ENCODE measurements around the gene VPS13D. TPM values are rescaled to one million over a fixed set of nuclear protein-coding genes. Genes with fewer than 3 reads are reported as not detected.

VPS13D gene
- total RNA-seq, 6 experiments from 2014 or later, result 18.8 to 29.5 (median 21.5) TPM

GRCh38 chr1:12182410-12182984, 47.3 kb upstream of the VPS13D start:
- TF ChIP-seq, protein P1, sequence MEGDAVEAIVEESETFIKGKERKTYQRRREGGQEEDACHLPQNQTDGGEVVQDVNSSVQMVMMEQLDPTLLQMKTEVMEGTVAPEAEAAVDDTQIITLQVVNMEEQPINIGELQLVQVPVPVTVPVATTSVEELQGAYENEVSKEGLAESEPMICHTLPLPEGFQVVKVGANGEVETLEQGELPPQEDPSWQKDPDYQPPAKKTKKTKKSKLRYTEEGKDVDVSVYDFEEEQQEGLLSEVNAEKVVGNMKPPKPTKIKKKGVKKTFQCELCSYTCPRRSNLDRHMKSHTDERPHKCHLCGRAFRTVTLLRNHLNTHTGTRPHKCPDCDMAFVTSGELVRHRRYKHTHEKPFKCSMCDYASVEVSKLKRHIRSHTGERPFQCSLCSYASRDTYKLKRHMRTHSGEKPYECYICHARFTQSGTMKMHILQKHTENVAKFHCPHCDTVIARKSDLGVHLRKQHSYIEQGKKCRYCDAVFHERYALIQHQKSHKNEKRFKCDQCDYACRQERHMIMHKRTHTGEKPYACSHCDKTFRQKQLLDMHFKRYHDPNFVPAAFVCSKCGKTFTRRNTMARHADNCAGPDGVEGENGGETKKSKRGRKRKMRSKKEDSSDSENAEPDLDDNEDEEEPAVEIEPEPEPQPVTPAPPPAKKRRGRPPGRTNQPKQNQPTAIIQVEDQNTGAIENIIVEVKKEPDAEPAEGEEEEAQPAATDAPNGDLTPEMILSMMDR (IDR thresholded peaks at IDR 0.05), result no peak
- Mint-ChIP-seq H3K4me3 (no peak overlapping the region), H3K4me1 (ENCODE audit: low read depth) (peaks cover 26% of the 10 kb centered on the region), H3K27ac (no peak overlapping the region), H3K27me3 (ENCODE audit: insufficient read depth) (peaks cover 15% of the 10 kb centered on the region), H3K36me3 (ENCODE audit: low read depth) (no peaks in the 10 kb centered on the region), H3K9me3 (no peaks in the 10 kb centered on the region)
- no peak for DNase-seq

- H3K36me3 Mint-ChIP-seq (ENCODE audit: low read depth), result no peaks in the 10 kb centered on the region
- H3K9me3 Mint-ChIP-seq, result no peaks in the 10 kb centered on the region
- TF ChIP-seq, protein P1 (IDR thresholded peaks at IDR 0.05), result no peak
- DNase-seq, result no peak
- H3K27me3 Mint-ChIP-seq (ENCODE audit: insufficient read depth), result peaks cover 17% of the 10 kb centered on the region
- no peak overlapping the region for H3K4me3 Mint-ChIP-seq
- H3K4me1 Mint-ChIP-seq (ENCODE audit: low read depth), result peaks cover 19% of the 10 kb centered on the region
- no peak overlapping the region for H3K27ac Mint-ChIP-seq
Measured at GRCh38 chr1:12183095-12183794, 46.6 kb upstream of the VPS13D start.

- H3K4me3 Mint-ChIP-seq, result no peak overlapping the region
- TF ChIP-seq, protein P1 (IDR thresholded peaks at IDR 0.05), result peak; percentile 20; the same call in 1 of the 2 replicates
- H3K4me1 Mint-ChIP-seq (ENCODE audit: low read depth), result peaks cover 10% of the 10 kb centered on the region
- DNase-seq, result no peak
- H3K36me3 Mint-ChIP-seq (ENCODE audit: low read depth), result no peaks in the 10 kb centered on the region
- H3K27ac Mint-ChIP-seq, result peak overlapping the region; percentile 45; the same call in 1 of the 2 replicates
- H3K9me3 Mint-ChIP-seq, result no peaks in the 10 kb centered on the region
- H3K27me3 Mint-ChIP-seq (ENCODE audit: insufficient read depth), result peaks cover 17% of the 10 kb centered on the region
Measured at GRCh38 chr1:12184008-12184681, 45.7 kb upstream of the VPS13D start.

GRCh38 chr1:12185036-12185917, 44.6 kb upstream of the VPS13D start:
- H3K4me1 Mint-ChIP-seq (ENCODE audit: low read depth), result peaks cover 9% of the 10 kb centered on the region
- H3K27ac Mint-ChIP-seq, result no peak overlapping the region
- DNase-seq, result no peak
- no peak overlapping the region for H3K4me3 Mint-ChIP-seq
- TF ChIP-seq, protein P1 (IDR thresholded peaks at IDR 0.05), result no peak
- no peaks in the 10 kb centered on the region for H3K9me3 Mint-ChIP-seq
- H3K27me3 Mint-ChIP-seq (ENCODE audit: insufficient read depth), result peaks cover 17% of the 10 kb centered on the region
- H3K36me3 Mint-ChIP-seq (ENCODE audit: low read depth), result no peaks in the 10 kb centered on the region
